SK-N-SH (cell line): ENCODE data around the gene SLC9A8.

ENCODE experiments used
- EZH2phosphoT487 ChIP-seq: fragments of 200-600 bp; sonication (generic); IDR thresholded peaks from 2 replicates; pipeline ENCODE4 v1.6.1; 2017; ENCODE audit warnings: low read depth, mixed run types, mild to moderate bottlenecking, antibody characterized with exemption, moderate library complexity, borderline replicate concordance
- FOXJ3 ChIP-seq: sonication (generic); formaldehyde crosslinking; IDR thresholded peaks from 2 replicates; pipeline ENCODE4 v1.5.1; 2020; ENCODE audit warnings: mild to moderate bottlenecking, missing genetic modification reagents
- SIN3A ChIP-seq: IDR thresholded peaks from 2 replicates; pipeline ENCODE4 v1.6.1; 2012; ENCODE audit warnings: low read depth, mild to moderate bottlenecking, low read length, moderate library complexity, borderline replicate concordance
- TF ChIP-seq, protein P1 (sequence below): fragments of 200-600 bp; sonication (generic); IDR thresholded peaks from 2 replicates; pipeline ENCODE4 v1.6.1; 2017; ENCODE audit warnings: antibody characterized with exemption, mild to moderate bottlenecking, moderate library complexity

DNA sequence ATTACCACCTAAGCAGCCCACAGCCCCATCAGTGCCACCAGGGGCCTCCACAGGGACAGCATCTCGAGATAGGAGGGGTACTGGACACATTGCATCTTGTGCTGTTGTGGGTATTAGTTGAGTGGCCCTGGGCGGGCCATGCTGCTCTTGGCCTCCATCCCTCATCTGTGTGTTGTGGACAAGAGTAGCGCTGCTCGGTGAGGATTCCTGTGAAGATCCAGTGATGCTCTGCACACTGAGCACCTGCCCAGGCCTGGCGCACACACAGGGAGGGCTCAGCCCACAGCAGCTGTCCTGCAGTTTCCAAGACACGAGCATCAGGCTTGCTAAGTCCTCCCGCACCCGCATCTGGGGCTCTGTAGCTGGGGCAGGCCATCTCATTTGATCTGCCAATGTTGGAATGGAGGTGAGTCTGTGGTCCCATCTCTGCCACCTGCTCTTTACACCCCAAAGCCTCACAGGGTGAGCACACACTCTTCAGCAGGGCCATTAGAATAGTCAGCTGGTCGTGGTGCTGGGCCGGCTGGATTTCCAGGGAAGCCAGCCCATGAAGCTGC is 70.7 kb downstream of the SLC9A8 start:
- TF ChIP-seq, protein P1, sequence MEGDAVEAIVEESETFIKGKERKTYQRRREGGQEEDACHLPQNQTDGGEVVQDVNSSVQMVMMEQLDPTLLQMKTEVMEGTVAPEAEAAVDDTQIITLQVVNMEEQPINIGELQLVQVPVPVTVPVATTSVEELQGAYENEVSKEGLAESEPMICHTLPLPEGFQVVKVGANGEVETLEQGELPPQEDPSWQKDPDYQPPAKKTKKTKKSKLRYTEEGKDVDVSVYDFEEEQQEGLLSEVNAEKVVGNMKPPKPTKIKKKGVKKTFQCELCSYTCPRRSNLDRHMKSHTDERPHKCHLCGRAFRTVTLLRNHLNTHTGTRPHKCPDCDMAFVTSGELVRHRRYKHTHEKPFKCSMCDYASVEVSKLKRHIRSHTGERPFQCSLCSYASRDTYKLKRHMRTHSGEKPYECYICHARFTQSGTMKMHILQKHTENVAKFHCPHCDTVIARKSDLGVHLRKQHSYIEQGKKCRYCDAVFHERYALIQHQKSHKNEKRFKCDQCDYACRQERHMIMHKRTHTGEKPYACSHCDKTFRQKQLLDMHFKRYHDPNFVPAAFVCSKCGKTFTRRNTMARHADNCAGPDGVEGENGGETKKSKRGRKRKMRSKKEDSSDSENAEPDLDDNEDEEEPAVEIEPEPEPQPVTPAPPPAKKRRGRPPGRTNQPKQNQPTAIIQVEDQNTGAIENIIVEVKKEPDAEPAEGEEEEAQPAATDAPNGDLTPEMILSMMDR: no peak
- TF ChIP-seq FOXJ3 (CRISPR knock-in tag) (no peak), EZH2phosphoT487 (no peak), SIN3A (no peak)
